ENCODE results near the gene NEBL.

GRCh38 chr10:20935931-20936330, 38.8 kb upstream of the NEBL start:
- TF ChIP-seq ZFX (IDR thresholded peaks at IDR 0.05; ENCODE audit: borderline replicate concordance) (no peak), CTCF (IDR thresholded peaks at IDR 0.05) (no peak)
